H1 (cell line): Measurements from ENCODE around the gene CLEC12A. TPM values are rescaled to one million over a fixed set of nuclear protein-coding genes. Genes with fewer than 3 reads are reported as not detected.

Experiments
- CTCF ChIA-PET: fragments of 300-600 bp; sonication (Branson Sonifier 250); formaldehyde crosslinking; loops from one replicate; lab custom pipeline; 2021; ENCODE audit not compliant: partially characterized antibody; lab: Charles Lee
- POLR2A ChIA-PET: fragments of 300-600 bp; sonication (Branson Sonifier 250); formaldehyde crosslinking; loops from one replicate; lab custom pipeline; 2021; ENCODE audit warnings: inconsistent platforms; ENCODE audit not compliant: partially characterized antibody; lab: Charles Lee
- DNase-seq, 2 experiments: peaks; one replicate each; pipeline versions ENCODE4 v3.0.0 to v3.0.0-alpha.2; 2010 to 2022; ENCODE audit warnings: low spot score in 2 of 2, low read depth in 1 of 2, mixed read lengths in 1 of 2
- FAIRE-seq: peaks from 2 replicates; lab custom pipeline; 2011; peaks lifted over from hg19 to GRCh38; lab: Jason Lieb, UNC
- H2AFZ ChIP-seq: 2 replicates; pipeline ENCODE4 v1.8.1; 2012; ENCODE audit warnings: low read length, inconsistent platforms
- H2AK5ac ChIP-seq: 2 replicates; pipeline ENCODE4 v1.6.1; 2013; ENCODE audit warnings: low read depth, low read length
- H2BK120ac ChIP-seq: replicated peaks from 2 replicates; pipeline ENCODE3; 2013; ENCODE audit warnings: low read depth, low read length, inconsistent platforms
- H2BK12ac ChIP-seq: 2 replicates; pipeline ENCODE4 v1.6.1; 2013; ENCODE audit warnings: low read depth, low read length
- H2BK15ac ChIP-seq: 2 replicates; pipeline ENCODE4 v1.6.1; 2013; ENCODE audit warnings: low read length
- H2BK20ac ChIP-seq: 2 replicates; pipeline ENCODE4 v1.6.1; 2013; ENCODE audit warnings: low read length
- H2BK5ac ChIP-seq: 2 replicates; pipeline ENCODE4 v1.6.1; 2013; ENCODE audit warnings: low read depth, low read length
- H3K14ac ChIP-seq: 2 replicates; pipeline ENCODE4 v1.6.1; 2013; ENCODE audit warnings: inconsistent platforms; ENCODE audit not compliant: insufficient read length
- H3K18ac ChIP-seq: 2 replicates; pipeline ENCODE4 v1.6.1; 2013; ENCODE audit warnings: low read length; ENCODE audit errors: extremely low read depth
- H3K23ac ChIP-seq: 2 replicates; pipeline ENCODE4 v1.6.1; 2013; ENCODE audit warnings: inconsistent platforms; ENCODE audit not compliant: insufficient read length
- H3K23me2 ChIP-seq: 2 replicates; pipeline ENCODE4 v1.6.1; 2013; ENCODE audit warnings: low read depth, low read length
- H3K27ac ChIP-seq: 2 replicates; pipeline ENCODE4 v1.6.1; 2011; ENCODE audit warnings: low read depth, low read length, inconsistent platforms
- H3K27me3 ChIP-seq, 4 experiments: replicated peaks in 1 of 4; 1 replicate in 1 of 4; 2 replicates in 3 of 4; pipeline versions ENCODE4 v1.6.1 to v1.8.1; 2011 to 2013; ENCODE audit warnings: low read length in 3 of 4, mild to moderate bottlenecking in 3 of 4, inconsistent platforms in 2 of 4, mixed read lengths in 2 of 4, moderate library complexity in 1 of 4; ENCODE audit not compliant: control insufficient read depth in 3 of 4, insufficient read depth in 3 of 4; ENCODE audit errors: extremely low read depth in 1 of 4
- H3K36me3 ChIP-seq, 4 experiments: 2 replicates each; pipeline versions ENCODE4 v1.6.1 to v1.8.1; 2011 to 2013; ENCODE audit warnings: mild to moderate bottlenecking in 4 of 4, low read length in 3 of 4, moderate library complexity in 2 of 4, control low read depth in 1 of 4, inconsistent platforms in 1 of 4; ENCODE audit not compliant: insufficient read depth in 4 of 4, control insufficient read depth in 2 of 4
- H3K4ac ChIP-seq: replicated peaks from 2 replicates; pipeline ENCODE3; 2013; ENCODE audit warnings: low read length, low read depth, mixed read lengths, inconsistent platforms; ENCODE audit not compliant: insufficient read length
- H3K4me1 ChIP-seq, 4 experiments: replicated peaks in 1 of 4; 1 replicate in 1 of 4; 2 replicates in 3 of 4; pipeline versions ENCODE4 v1.6.1 to v1.8.1; 2011 to 2013; ENCODE audit warnings: low read length in 3 of 4, inconsistent platforms in 2 of 4, mixed read lengths in 1 of 4; ENCODE audit not compliant: insufficient read depth in 4 of 4, control insufficient read depth in 3 of 4
- H3K4me2 ChIP-seq, 2 experiments: 2 replicates each; pipeline versions ENCODE4 v1.6.1 to v1.8.1; 2011 to 2013; ENCODE audit warnings: low read depth in 2 of 2, low read length in 2 of 2, control low read depth in 1 of 2, inconsistent platforms in 1 of 2, mild to moderate bottlenecking in 1 of 2; ENCODE audit not compliant: insufficient read depth in 1 of 2
- H3K4me3 ChIP-seq, 4 experiments: fragments of 200-600, 300-600 bp in 1 of 4; sonication (generic), shearing (Covaris generic), sonication (Bioruptor Twin) in 1 of 4; 2 replicates each; pipeline versions ENCODE4 v1.5.1 to v1.8.1; 2011 to 2016; ENCODE audit warnings: low read length in 4 of 4, low read depth in 3 of 4, control low read depth in 2 of 4, inconsistent platforms in 2 of 4, mild to moderate bottlenecking in 2 of 4, mixed read lengths in 1 of 4, moderate library complexity in 1 of 4; ENCODE audit not compliant: insufficient read depth in 2 of 4; ENCODE audit errors: extremely low read depth in 1 of 4
- H3K56ac ChIP-seq: replicated peaks from 2 replicates; pipeline ENCODE3; 2013; ENCODE audit warnings: low read depth, mild to moderate bottlenecking, mixed read lengths, low read length, inconsistent platforms; ENCODE audit not compliant: insufficient read length
- H3K79me1 ChIP-seq: 2 replicates; pipeline ENCODE4 v1.6.1; 2013; ENCODE audit warnings: low read depth, low read length, control low read depth
- H3K79me2 ChIP-seq, 2 experiments: 2 replicates each; pipeline versions ENCODE4 v1.6.1 to v1.8.1; 2012 to 2013; ENCODE audit warnings: low read length in 2 of 2, mild to moderate bottlenecking in 2 of 2, inconsistent platforms in 1 of 2; ENCODE audit not compliant: insufficient read depth in 2 of 2, control insufficient read depth in 1 of 2
- H3K9ac ChIP-seq, 4 experiments: replicated peaks in 1 of 4; 1 replicate in 1 of 4; 2 replicates in 3 of 4; pipeline versions ENCODE4 v1.6.1 to v1.8.1; 2011 to 2013; ENCODE audit warnings: low read depth in 3 of 4, low read length in 3 of 4, control low read depth in 2 of 4, mild to moderate bottlenecking in 2 of 4, moderate library complexity in 2 of 4, inconsistent platforms in 1 of 4; ENCODE audit errors: extremely low read depth in 1 of 4
- H3K9me3 ChIP-seq, 2 experiments: 2 replicates each; pipeline versions ENCODE4 v1.6.1 to v1.8.1; 2012 to 2013; ENCODE audit warnings: mild to moderate bottlenecking in 2 of 2, moderate library complexity in 2 of 2, control low read depth in 1 of 2, inconsistent platforms in 1 of 2, low read depth in 1 of 2, low read length in 1 of 2, mixed read lengths in 1 of 2; ENCODE audit not compliant: insufficient read depth in 2 of 2
- H4K20me1 ChIP-seq, 2 experiments: replicated peaks in 1 of 2; 2 replicates each; pipeline versions ENCODE3 to v1.8.1; 2011 to 2013; ENCODE audit warnings: inconsistent platforms in 2 of 2, low read length in 2 of 2, mild to moderate bottlenecking in 1 of 2; ENCODE audit not compliant: insufficient read depth in 2 of 2, control insufficient read depth in 1 of 2
- H4K5ac ChIP-seq: 2 replicates; pipeline ENCODE4 v1.6.1; 2013; ENCODE audit warnings: low read length, low read depth, mixed read lengths, inconsistent platforms; ENCODE audit not compliant: insufficient read length
- H4K8ac ChIP-seq: 2 replicates; pipeline ENCODE4 v1.8.0; 2013; ENCODE audit warnings: mild to moderate bottlenecking, moderate library complexity, low read length, inconsistent platforms; ENCODE audit not compliant: insufficient read depth; ENCODE audit errors: extremely low read depth
- H4K91ac ChIP-seq: replicated peaks from 2 replicates; pipeline ENCODE3; 2013; ENCODE audit warnings: low read length, mixed read lengths, inconsistent platforms; ENCODE audit not compliant: insufficient read length
- BRCA1 ChIP-seq: IDR thresholded peaks from 2 replicates; pipeline ENCODE4 v1.6.1; 2012; ENCODE audit warnings: low read depth, low read length, improper control_type of control experiment
- CHD1 ChIP-seq: IDR thresholded peaks from 2 replicates; pipeline ENCODE4 v1.6.1; 2012; ENCODE audit warnings: low read depth, low read length, improper control_type of control experiment
- TCF12 ChIP-seq: IDR thresholded peaks from 2 replicates; pipeline ENCODE4 v1.6.1; 2011; ENCODE audit warnings: low read depth, mild to moderate bottlenecking, low read length
- YY1 ChIP-seq: IDR thresholded peaks from 2 replicates; pipeline ENCODE4 v1.6.1; 2011; ENCODE audit warnings: low read depth, mild to moderate bottlenecking, low read length
- WGBS, 2 experiments: shearing (Covaris generic) in 1 of 2; methylation state at CpG; one replicate each; pipeline versions ENCODE4 v1.1.6 to v1.1.7; 2013 to 2015; ENCODE audit warnings: low lambda C conversion rate in 2 of 2, mixed read lengths in 2 of 2, inconsistent platforms in 1 of 2, low coverage in 1 of 2, missing lambda C conversion rate in 1 of 2; ENCODE audit not compliant: insufficient replicate concordance in 2 of 2, insufficient coverage in 1 of 2, insufficient read length in 1 of 2; ENCODE audit errors: extremely low coverage in 1 of 2, missing lambda C conversion rate in 1 of 2; 5-methylcytosine and 5-hydroxymethylcytosine counted together
- polyA plus RNA-seq, 7 experiments: library from polyadenylated mRNA; depleted of rRNA in 3 of 7; stranded (reverse) in 5 of 7; unstranded in 2 of 7; fragments of >200 nt in 5 of 7; fragments of 200-250 nt in 2 of 7; gene quantifications; 1 replicate in 5 of 7; 2 replicates in 1 of 7; 4 replicates in 1 of 7; pipeline versions ENCODE4 v1.2.1 to v1.2.3, GENCODE V29; 2011 to 2013; ENCODE audit warnings: missing spikeins in 2 of 7, mixed read lengths in 2 of 7
- total RNA-seq: library from RNA; stranded (reverse); fragmentation: NEBNext Ultra II Directional; extraction: Animal tissue kit (Norgen Biotek cat#: 25700); gene quantifications from 2 replicates; pipeline ENCODE4 v1.2.1, GENCODE V29; 2021

CLEC12A gene
- total and polyA plus RNA-seq, 2 of the 8 experiments (the other 6 are each of a cell fraction or from before 2014, with no cell fraction given), result not detected

DNA sequence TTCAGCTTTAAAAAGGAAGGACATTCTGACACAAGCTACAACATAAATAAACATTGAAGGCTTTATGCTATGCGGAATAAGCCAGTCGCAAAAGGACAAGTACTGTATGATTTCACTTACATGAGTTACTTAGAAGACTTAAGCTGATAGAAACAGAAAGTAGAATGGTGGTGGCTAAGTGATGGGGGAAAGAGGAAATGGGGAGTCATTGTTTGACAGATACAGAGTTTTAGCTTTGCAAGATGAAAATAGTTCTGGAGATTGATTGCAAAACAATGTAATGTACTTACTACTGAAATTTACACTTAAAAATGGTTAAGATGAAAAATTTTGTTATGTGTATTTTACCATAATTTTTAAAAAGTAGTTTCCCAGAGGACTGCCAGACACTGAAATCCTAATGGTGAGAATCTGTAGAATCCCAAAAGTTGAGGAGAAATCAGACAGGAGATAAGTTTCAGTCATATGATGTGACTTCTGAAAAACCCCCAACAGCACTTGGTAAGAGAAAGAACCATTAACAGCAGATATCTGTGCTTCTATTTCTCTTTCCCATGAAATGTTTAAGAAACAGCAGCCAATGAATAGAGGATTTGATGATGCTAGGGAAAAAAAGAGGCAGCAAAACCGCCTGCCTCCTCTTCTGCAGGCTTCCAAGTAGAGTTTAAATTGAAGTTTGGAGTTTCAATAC, 22.5 kb upstream of the CLEC12A start:
- Histone ChIP-seq H2AFZ (no peak overlapping the region), H3K23ac (no peak overlapping the region), H4K5ac (no peak overlapping the region), H2BK12ac (no peak overlapping the region), H3K9ac (no peak overlapping the region), H4K8ac (no peak overlapping the region), H3K9me3 (peaks cover 0 to 8% of the 10 kb centered on the region in 2 experiments; a peak in 2 of 4 replicates), H3K4me1 (no peaks in the 10 kb centered on the region), H2BK15ac (no peak overlapping the region), H3K36me3 (no peaks in the 10 kb centered on the region), H4K20me1 (no peaks in the 10 kb centered on the region), H2AK5ac (no peak overlapping the region), H3K14ac (no peak overlapping the region), H3K79me2 (no peaks in the 10 kb centered on the region)
- no peak for DNase-seq
- 100% methylated on average over 3 of the region's 3 CpGs; no CpG with 5 or more reads in 1 of the 2 experiments for WGBS, 2 experiments
- TF ChIP-seq BRCA1, result no peak
- TF ChIP-seq YY1, result no peak
- TF ChIP-seq CHD1, result no peak
- TF ChIP-seq TCF12, result no peak
- TF ChIP-seq, all 59 proteins: peak for 0
- Histone ChIP-seq H3K4me3 (no peak overlapping the region), H2BK5ac (no peak overlapping the region), H3K23me2 (no peaks in the 10 kb centered on the region), H3K79me1 (no peaks in the 10 kb centered on the region), H3K4me2 (no peak overlapping the region), H3K18ac (no peak overlapping the region), H3K4ac (no peak overlapping the region), H3K56ac (no peak overlapping the region), H4K91ac (no peak overlapping the region), H2BK20ac (no peak overlapping the region), H2BK120ac (no peak overlapping the region), H3K27me3 (no peaks in the 10 kb centered on the region), H3K27ac (no peak overlapping the region)
- ChIA-PET CTCF (interaction anchor here (0.5 to 1.8 kb wide), 3 partner anchors 9 to 191 kb away, joined by 3 to 6 read pairs (median 5); no protein-coding TSS in a partner anchor), POLR2A (no interaction called here)
- no peak for FAIRE-seq
